ENCODE results near the gene CCDC71. TPM values are rescaled to one million over a fixed set of nuclear protein-coding genes. Genes with fewer than 3 reads are reported as not detected.

Gene CCDC71
- total and polyA plus RNA-seq, 2 experiments from 2014 or later = 1.9 to 44.2 TPM

- peaks cover 5% of the 10 kb centered on the region for H3K27me3 Mint-ChIP-seq (ENCODE audit: insufficient read depth, low read depth, poor library complexity)
- no peak for TF ChIP-seq EZH2 (IDR thresholded peaks at IDR 0.05; ENCODE audit: low read depth, unreplicated experiment)
- TF ChIP-seq ZNF114 (CRISPR knock-in tag; IDR thresholded peaks at IDR 0.05) = no peak
- TF ChIP-seq STAT1 (IDR thresholded peaks at IDR 0.05; ENCODE audit: unreplicated experiment) = no peak
- TF ChIP-seq CTCF (conservative IDR thresholded peaks at IDR 0.05; ENCODE audit: low read depth in 2 of 2) = no peak
- TF ChIP-seq NANOG (IDR thresholded peaks at IDR 0.05; ENCODE audit: borderline replicate concordance) = no peak
- TF ChIP-seq ZNF331 (CRISPR knock-in tag; IDR thresholded peaks at IDR 0.05; ENCODE audit: low read depth) = no peak
- no peak for TF ChIP-seq ETS1 (IDR thresholded peaks at IDR 0.05)
- no peak for TF ChIP-seq EZH2phosphoT487 (IDR thresholded peaks at IDR 0.05; ENCODE audit: unreplicated experiment)
- TF ChIP-seq POLR2AphosphoS5 (IDR thresholded peaks at IDR 0.05; ENCODE audit: low read depth) = no peak
- no peak for TF ChIP-seq ZNF462 (CRISPR knock-in tag; IDR thresholded peaks at IDR 0.05)
- no peak for TF ChIP-seq REST (IDR thresholded peaks at IDR 0.05; ENCODE audit: unreplicated experiment)
- no peak for TF ChIP-seq CREB1 (CRISPR knock-in tag; IDR thresholded peaks at IDR 0.05; ENCODE audit: low read depth)
- no peak for TF ChIP-seq JUNB (IDR thresholded peaks at IDR 0.05; ENCODE audit: unreplicated experiment)
- H3K27me3 ChIP-seq (ENCODE audit: insufficient read depth) = no peaks in the 10 kb centered on the region
- ATAC-seq (no peak), DNase-seq (ENCODE audit: low spot score) (no peak)
- H3K9me2 ChIP-seq (ENCODE audit: insufficient read depth) = no peaks in the 10 kb centered on the region
- H3K9me3 Mint-ChIP-seq = no peaks in the 10 kb centered on the region
- no peak overlapping the region for H3K4me2 ChIP-seq
- no peak overlapping the region for H3K4me3 ChIP-seq
- peaks cover 3% of the 10 kb centered on the region; the same call in 1 of the 3 replicates for H3K36me3 Mint-ChIP-seq (ENCODE audit: low read depth)
- H4K20me1 ChIP-seq (replicated peaks; ENCODE audit: insufficient read depth) = no peaks in the 10 kb centered on the region; the same call in 1 of the 2 replicates
- no peaks in the 10 kb centered on the region for H3K4me1 ChIP-seq (ENCODE audit: insufficient read depth)
- H3K4me3 Mint-ChIP-seq = no peak overlapping the region
- no peak overlapping the region for H3K27ac Mint-ChIP-seq
- H3K27ac ChIP-seq (ENCODE audit: low read depth) = no peak overlapping the region
- H3K4me1 Mint-ChIP-seq = no peaks in the 10 kb centered on the region
- H3K79me2 ChIP-seq (replicated peaks; ENCODE audit: insufficient read depth) = no peaks in the 10 kb centered on the region
- H3K36me3 ChIP-seq (ENCODE audit: insufficient read depth) = no peaks in the 10 kb centered on the region
- peaks cover 11% of the 10 kb centered on the region for H3F3A ChIP-seq (replicated peaks; ENCODE audit: low read depth)
- no peak overlapping the region for H2AFZ ChIP-seq
Observed at GRCh38 chr3:49157289-49157688, 8.8 kb downstream of the CCDC71 start.

Data from GM23338 (cell line).